ENCODE data around the gene MACROD1. TPM values are rescaled to one million over a fixed set of nuclear protein-coding genes. Genes with fewer than 3 reads are reported as not detected.

Gene MACROD1
- total RNA-seq, 1 donor from 2014 or later: 3.4 TPM

- Histone ChIP-seq H3K4me1 (ENCODE audit: insufficient read depth, low read length) (peaks cover 8% of the 10 kb centered on the region), H3K27ac (ENCODE audit: low read depth, low read length) (no peak overlapping the region), H4K20me1 (ENCODE audit: insufficient read depth, low read length) (peaks cover 13% of the 10 kb centered on the region), H3K4me3 (ENCODE audit: insufficient read depth, low read depth, low read length) (no peak overlapping the region), H3K79me2 (ENCODE audit: insufficient read depth, low read length) (no peaks in the 10 kb centered on the region), H3K27me3 (ENCODE audit: insufficient read depth, low read length) (peaks cover 7% of the 10 kb centered on the region), H3K4me2 (ENCODE audit: low read length) (no peak overlapping the region), H3K36me3 (ENCODE audit: insufficient read depth, low read length) (no peaks in the 10 kb centered on the region), H2AFZ (ENCODE audit: low read depth, low read length) (no peak overlapping the region), H3K9ac (ENCODE audit: low read length) (no peak overlapping the region), H3K9me3 (ENCODE audit: insufficient read depth, low read depth, low read length) (no peaks in the 10 kb centered on the region)
- no peak for FAIRE-seq
- Mint-ChIP-seq H3K36me3 (ENCODE audit: low read depth, unreplicated experiment) (no peaks in the 10 kb centered on the region), H3K9me3 (ENCODE audit: unreplicated experiment) (no peaks in the 10 kb centered on the region), H3K27ac (ENCODE audit: unreplicated experiment) (no peak overlapping the region), H3K4me1 (ENCODE audit: low read depth, unreplicated experiment) (peaks cover 2% of the 10 kb centered on the region), H3K4me3 (ENCODE audit: unreplicated experiment) (no peak overlapping the region), H3K27me3 (ENCODE audit: low read depth, unreplicated experiment) (peaks cover 50% of the 10 kb centered on the region)
- DNase-seq (ENCODE audit: low read depth): no peak
- TF ChIP-seq EZH2 (IDR thresholded peaks at IDR 0.05; ENCODE audit: insufficient read depth, low read length) (no peak), CTCF (IDR thresholded peaks at IDR 0.05; ENCODE audit: insufficient read depth, low read depth, low read length) (no peak)
Measured at GRCh38 chr11:64058494-64058893, 107.4 kb downstream of the MACROD1 start.

GRCh38 chr11:64057890-64058289 lies 108.0 kb downstream of the MACROD1 start:
- Histone ChIP-seq H3K4me1 (ENCODE audit: insufficient read depth, low read length) (peaks cover 8% of the 10 kb centered on the region), H3K9ac (ENCODE audit: low read length) (no peak overlapping the region), H3K36me3 (ENCODE audit: insufficient read depth, low read length) (no peaks in the 10 kb centered on the region), H3K4me3 (ENCODE audit: insufficient read depth, low read depth, low read length) (no peak overlapping the region), H3K4me2 (ENCODE audit: low read length) (no peak overlapping the region), H3K9me3 (ENCODE audit: insufficient read depth, low read depth, low read length) (no peaks in the 10 kb centered on the region), H2AFZ (ENCODE audit: low read depth, low read length) (no peak overlapping the region), H3K79me2 (ENCODE audit: insufficient read depth, low read length) (no peaks in the 10 kb centered on the region), H3K27me3 (ENCODE audit: insufficient read depth, low read length) (peaks cover 6% of the 10 kb centered on the region), H3K27ac (ENCODE audit: low read depth, low read length) (no peak overlapping the region), H4K20me1 (ENCODE audit: insufficient read depth, low read length) (peaks cover 13% of the 10 kb centered on the region)
- DNase-seq (ENCODE audit: low read depth): no peak
- no peak for FAIRE-seq
- Mint-ChIP-seq H3K4me3 (ENCODE audit: unreplicated experiment) (no peak overlapping the region), H3K27ac (ENCODE audit: unreplicated experiment) (no peak overlapping the region), H3K36me3 (ENCODE audit: low read depth, unreplicated experiment) (no peaks in the 10 kb centered on the region), H3K4me1 (ENCODE audit: low read depth, unreplicated experiment) (peaks cover 4% of the 10 kb centered on the region), H3K9me3 (ENCODE audit: unreplicated experiment) (no peaks in the 10 kb centered on the region), H3K27me3 (ENCODE audit: low read depth, unreplicated experiment) (peaks cover 45% of the 10 kb centered on the region)
- TF ChIP-seq CTCF (IDR thresholded peaks at IDR 0.05; ENCODE audit: insufficient read depth, low read depth, low read length) (no peak), EZH2 (IDR thresholded peaks at IDR 0.05; ENCODE audit: insufficient read depth, low read length) (no peak)

GRCh38 chr11:64056861-64057260 lies 109.1 kb downstream of the MACROD1 start:
- Mint-ChIP-seq H3K4me3 (ENCODE audit: unreplicated experiment) (no peak overlapping the region), H3K36me3 (ENCODE audit: low read depth, unreplicated experiment) (peaks cover 1% of the 10 kb centered on the region), H3K27ac (ENCODE audit: unreplicated experiment) (no peak overlapping the region), H3K9me3 (ENCODE audit: unreplicated experiment) (no peaks in the 10 kb centered on the region), H3K4me1 (ENCODE audit: low read depth, unreplicated experiment) (peaks cover 4% of the 10 kb centered on the region), H3K27me3 (ENCODE audit: low read depth, unreplicated experiment) (peaks cover 44% of the 10 kb centered on the region)
- Histone ChIP-seq H3K9me3 (ENCODE audit: insufficient read depth, low read depth, low read length) (no peaks in the 10 kb centered on the region), H3K79me2 (ENCODE audit: insufficient read depth, low read length) (no peaks in the 10 kb centered on the region), H3K27ac (ENCODE audit: low read depth, low read length) (no peak overlapping the region), H3K27me3 (ENCODE audit: insufficient read depth, low read length) (peaks cover 3% of the 10 kb centered on the region), H3K36me3 (ENCODE audit: insufficient read depth, low read length) (no peaks in the 10 kb centered on the region), H3K4me2 (ENCODE audit: low read length) (no peak overlapping the region), H4K20me1 (ENCODE audit: insufficient read depth, low read length) (peaks cover 13% of the 10 kb centered on the region), H3K4me1 (ENCODE audit: insufficient read depth, low read length) (peaks cover 8% of the 10 kb centered on the region), H3K4me3 (ENCODE audit: insufficient read depth, low read depth, low read length) (no peak overlapping the region), H3K9ac (ENCODE audit: low read length) (no peak overlapping the region), H2AFZ (ENCODE audit: low read depth, low read length) (no peak overlapping the region)
- no peak for DNase-seq (ENCODE audit: low read depth)
- TF ChIP-seq CTCF (IDR thresholded peaks at IDR 0.05; ENCODE audit: insufficient read depth, low read depth, low read length): no peak
- no peak for TF ChIP-seq EZH2 (IDR thresholded peaks at IDR 0.05; ENCODE audit: insufficient read depth, low read length)
- no peak for FAIRE-seq

All from astrocyte (in vitro differentiated cells and primary cell).